DMS114 treated with DMSO at 0.1 percent for 48 hours (cell line): Measurements from ENCODE around the gene TNS1.
"Not testable (repeated sequence)": the region's sequence is repeated elsewhere in the genome, so short reads cannot be mapped to it uniquely, and the experiment has no call there.

Experiments
- DNase-seq: peaks from one replicate; lab custom pipeline; 2025; ENCODE audit not compliant: unreplicated experiment; lab: John Stamatoyannopoulos, UW

The TNS1 gene

GRCh38 chr2:217822296-217823252 is 180.2 kb downstream of the TNS1 start:
- DNase-seq = no peak

GRCh38 chr2:217821536-217822147 is 181.2 kb downstream of the TNS1 start:
- DNase-seq = no peak

GRCh38 chr2:217820904-217821303 is 181.9 kb downstream of the TNS1 start:
- no peak for DNase-seq

GRCh38 chr2:217820091-217820819 is 182.5 kb downstream of the TNS1 start:
- no peak for DNase-seq

- no peak for DNase-seq
Measured at GRCh38 chr2:217818293-217818850, 184.4 kb downstream of the TNS1 start.

GRCh38 chr2:217817466-217818292 is 185.1 kb downstream of the TNS1 start:
- no peak for DNase-seq

- DNase-seq = no peak
Measured at GRCh38 chr2:217816396-217816869, 186.4 kb downstream of the TNS1 start.

- no peak for DNase-seq
Measured at GRCh38 chr2:217813828-217814227, 189.0 kb downstream of the TNS1 start.

GRCh38 chr2:217812170-217812569 is 190.6 kb downstream of the TNS1 start:
- no peak for DNase-seq

- no peak for DNase-seq
Measured at GRCh38 chr2:217810260-217810659, 192.5 kb downstream of the TNS1 start.

- no peak for DNase-seq
Measured at GRCh38 chr2:217809736-217810135, 193.1 kb downstream of the TNS1 start.

GRCh38 chr2:217808967-217809366 is 193.8 kb downstream of the TNS1 start:
- DNase-seq = not testable (repeated sequence)

GRCh38 chr2:217808326-217808725 is 194.5 kb downstream of the TNS1 start:
- DNase-seq = no peak

GRCh38 chr2:217807753-217808152 is 195.0 kb downstream of the TNS1 start:
- DNase-seq = no peak

GRCh38 chr2:217807025-217807424 is 195.8 kb downstream of the TNS1 start:
- DNase-seq = no peak

- no peak for DNase-seq
Measured at GRCh38 chr2:217806482-217806765, 196.4 kb downstream of the TNS1 start.

- DNase-seq = no peak
Measured at GRCh38 chr2:217805668-217806481, 196.9 kb downstream of the TNS1 start.

- DNase-seq = no peak
Measured at GRCh38 chr2:217804791-217805667, 197.8 kb downstream of the TNS1 start.

- no peak for DNase-seq
Measured at GRCh38 chr2:217804338-217804737, 198.5 kb downstream of the TNS1 start.
